HUES6 (cell line): ENCODE data around the gene ADD1.
"Not testable (repeated sequence)": the region's sequence is repeated elsewhere in the genome, so short reads cannot be mapped to it uniquely, and the experiment has no call there.

Source experiments
- H3K27ac ChIP-seq: 2 replicates; pipeline ENCODE4 v1.7.0; 2013; ENCODE audit warnings: low read depth, mild to moderate bottlenecking, low read length, inconsistent platforms
- H3K27me3 ChIP-seq: 2 replicates; pipeline ENCODE4 v1.6.1; 2013; ENCODE audit warnings: low read length; ENCODE audit not compliant: control insufficient read depth, insufficient read depth
- H3K36me3 ChIP-seq: 2 replicates; pipeline ENCODE4 v1.6.1; 2013; ENCODE audit warnings: low read length; ENCODE audit not compliant: control insufficient read depth, insufficient read depth
- H3K4me1 ChIP-seq: 2 replicates; pipeline ENCODE4 v1.6.1; 2013; ENCODE audit warnings: low read length; ENCODE audit not compliant: control insufficient read depth, insufficient read depth
- H3K4me3 ChIP-seq: 2 replicates; pipeline ENCODE4 v1.5.1; 2013; ENCODE audit warnings: low read depth, low read length
- H3K9ac ChIP-seq: one replicate; pipeline ENCODE4 v1.6.1; 2013; ENCODE audit warnings: mild to moderate bottlenecking, low read length
- H3K9me3 ChIP-seq: 2 replicates; pipeline ENCODE4 v1.6.1; 2013; ENCODE audit warnings: low read depth, low read length; ENCODE audit not compliant: control insufficient read depth, insufficient read depth

Gene ADD1

DNA sequence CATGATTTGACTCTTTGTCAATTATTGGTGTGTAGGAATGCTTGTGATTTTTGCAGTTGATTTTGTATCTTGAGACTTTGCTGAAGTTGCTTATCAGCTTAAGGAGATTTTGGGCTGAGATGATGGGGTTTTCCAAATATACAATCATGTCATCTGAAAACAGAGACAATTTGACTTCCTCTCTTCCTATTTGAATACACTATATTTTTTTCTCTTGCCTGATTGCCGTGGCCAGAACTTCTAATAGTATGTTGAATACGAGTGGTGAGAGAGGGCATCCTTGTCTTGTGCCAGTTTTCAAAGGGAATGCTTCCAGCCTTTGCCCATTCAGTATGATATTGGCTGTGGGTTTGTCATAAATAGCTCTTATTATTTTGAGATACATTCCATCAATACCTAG is 74.7 kb downstream of the ADD1 start:
- H3K27ac ChIP-seq, H3K9ac ChIP-seq, H3K27me3 ChIP-seq, H3K4me3 ChIP-seq, H3K9me3 ChIP-seq: not testable (repeated sequence)
- H3K4me1 ChIP-seq = peaks cover 11% of the 10 kb centered on the region
- peaks cover 36% of the 10 kb centered on the region for H3K36me3 ChIP-seq

DNA sequence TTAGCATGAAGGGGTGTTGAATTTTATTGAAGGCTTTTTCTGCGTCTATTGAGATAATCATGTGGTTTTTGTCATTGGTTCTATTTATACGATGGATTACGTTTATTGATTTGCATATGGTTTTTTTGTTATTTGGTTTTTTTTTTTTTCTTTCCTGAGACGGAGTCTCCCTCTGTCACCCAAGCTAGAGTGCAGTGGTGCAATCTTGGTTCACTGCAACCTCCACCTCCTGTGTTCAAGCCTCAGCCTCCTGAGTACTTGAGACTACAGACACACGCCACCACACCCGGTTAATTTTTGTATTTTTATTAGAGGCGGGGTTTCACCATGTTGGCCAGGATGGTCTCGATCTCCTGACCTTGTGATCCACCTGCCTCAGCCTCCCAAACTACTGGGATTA is 75.1 kb downstream of the ADD1 start:
- H3K9me3 ChIP-seq, H3K27me3 ChIP-seq, H3K27ac ChIP-seq, H3K4me3 ChIP-seq, H3K9ac ChIP-seq: not testable (repeated sequence)
- Histone ChIP-seq H3K4me1 (peaks cover 15% of the 10 kb centered on the region), H3K36me3 (peaks cover 36% of the 10 kb centered on the region)

DNA sequence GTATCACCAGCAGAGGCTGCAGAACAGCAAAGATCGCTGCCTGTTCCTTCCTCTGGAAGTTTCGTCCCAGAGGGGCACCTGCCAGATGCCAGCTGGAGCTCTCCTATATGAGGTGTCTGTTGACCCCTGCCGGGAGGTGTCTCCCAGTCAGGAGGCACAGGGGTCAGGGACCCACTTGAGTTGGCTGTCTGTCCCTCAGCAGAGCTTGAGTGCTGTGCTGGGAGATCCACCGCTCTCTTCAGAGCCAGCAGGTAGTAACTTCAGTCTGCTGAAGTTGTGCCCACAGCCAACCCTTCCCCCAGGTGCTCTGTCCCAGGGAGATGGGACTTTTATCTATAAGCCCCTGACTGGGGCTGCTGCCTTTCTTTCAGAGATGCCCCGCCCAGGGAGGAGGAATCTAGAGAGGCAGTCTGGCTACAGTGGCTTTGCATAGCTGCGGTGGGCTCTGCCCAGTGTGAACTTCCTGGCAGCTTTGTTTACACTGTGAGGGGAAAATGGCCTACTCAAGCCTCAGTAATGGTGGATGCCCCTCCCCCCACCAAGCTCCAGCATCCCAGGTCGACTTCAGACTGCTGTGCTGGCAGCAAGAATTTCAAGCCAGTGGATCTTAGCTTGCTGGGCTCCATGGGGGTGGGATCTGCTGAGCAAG is 78.9 kb downstream of the ADD1 start:
- Histone ChIP-seq H3K9ac (peak overlapping the region; percentile 63), H3K27ac (peak overlapping the region; percentile 79; the same call in 1 of the 2 replicates), H3K4me1 (peaks cover 28% of the 10 kb centered on the region), H3K36me3 (peaks cover 37% of the 10 kb centered on the region)
- H3K27me3 ChIP-seq, H3K9me3 ChIP-seq, H3K4me3 ChIP-seq: not testable (repeated sequence)

DNA sequence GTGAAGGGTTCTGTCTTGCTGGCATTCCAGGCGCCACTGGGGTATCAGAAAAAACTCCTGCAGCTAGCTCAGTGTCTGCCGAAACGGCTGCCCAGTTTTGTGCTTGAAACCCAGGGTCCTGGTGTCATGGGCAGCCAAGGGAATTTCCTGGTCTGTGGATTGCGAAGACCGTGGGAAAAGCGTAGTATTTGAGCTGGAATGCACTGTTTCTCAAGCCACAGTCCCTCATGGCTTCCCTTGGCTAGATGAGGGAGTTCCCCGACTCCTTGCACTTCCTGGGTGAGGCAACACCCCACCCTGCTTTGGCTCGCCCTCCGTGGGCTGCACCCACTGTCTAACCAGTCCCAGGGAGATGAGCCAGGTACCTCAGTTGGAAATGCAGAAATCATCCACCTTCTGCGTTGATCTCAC is 79.5 kb downstream of the ADD1 start:
- H3K9me3 ChIP-seq = no peaks in the 10 kb centered on the region
- H3K27me3 ChIP-seq = no peaks in the 10 kb centered on the region
- peaks cover 42% of the 10 kb centered on the region for H3K36me3 ChIP-seq
- peak overlapping the region; percentile 79; the same call in 1 of the 2 replicates for H3K27ac ChIP-seq
- peak overlapping the region; percentile 35; the same call in 1 of the 2 replicates for H3K4me3 ChIP-seq
- peaks cover 28% of the 10 kb centered on the region for H3K4me1 ChIP-seq
- peak overlapping the region; percentile 63 for H3K9ac ChIP-seq

DNA sequence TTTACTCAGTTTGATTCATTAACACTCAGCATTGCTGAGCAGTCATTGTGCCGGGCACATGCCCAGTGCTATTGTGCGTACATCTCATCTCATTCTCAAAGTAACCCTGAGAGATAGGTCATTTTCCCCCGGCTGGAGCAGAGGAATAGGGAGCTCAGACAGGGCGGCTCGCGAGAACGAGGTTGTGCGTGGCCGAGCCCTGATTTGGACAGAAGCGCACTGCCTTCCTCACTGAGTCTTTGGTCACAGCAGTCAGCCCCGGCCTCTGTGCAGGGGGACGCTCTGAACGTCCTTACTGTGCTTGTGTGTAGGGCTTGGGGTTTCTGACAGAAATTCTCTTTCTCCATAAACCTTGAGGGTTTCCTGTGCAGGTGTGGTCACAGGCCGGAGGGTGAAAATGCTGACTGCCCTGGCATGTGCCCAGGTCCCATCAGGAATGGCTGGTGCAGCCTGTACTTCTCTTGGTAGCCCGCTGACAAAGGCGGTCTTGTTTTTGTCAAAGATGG is 80.1 kb downstream of the ADD1 start:
- H3K36me3 ChIP-seq = peaks cover 46% of the 10 kb centered on the region
- H3K27me3 ChIP-seq = no peaks in the 10 kb centered on the region
- H3K4me3 ChIP-seq = no peak overlapping the region
- peak overlapping the region; percentile 79; the same call in 1 of the 2 replicates for H3K27ac ChIP-seq
- H3K9me3 ChIP-seq = no peaks in the 10 kb centered on the region
- peaks cover 32% of the 10 kb centered on the region for H3K4me1 ChIP-seq
- H3K9ac ChIP-seq = peak overlapping the region; percentile 1

DNA sequence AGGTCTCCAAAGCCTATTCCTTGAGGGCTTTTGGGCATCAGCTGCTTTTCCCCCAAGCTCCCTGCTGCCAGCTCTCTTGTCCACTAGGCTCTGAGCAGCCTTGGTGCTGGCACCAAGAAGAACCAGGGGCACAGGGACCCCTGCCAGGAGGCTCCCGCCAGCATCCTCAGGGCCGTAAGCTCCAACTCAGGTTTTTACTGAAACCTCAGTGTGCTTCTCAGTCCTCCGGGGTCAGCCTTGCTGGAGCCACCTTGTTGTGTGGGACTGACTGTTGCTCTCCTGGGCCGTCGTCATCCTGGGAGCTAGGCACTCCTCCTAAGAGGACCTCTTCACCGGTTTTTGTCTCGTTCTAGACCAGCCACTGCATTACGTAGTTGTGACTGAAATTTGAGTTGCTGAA is 80.6 kb downstream of the ADD1 start:
- H3K4me3 ChIP-seq = no peak overlapping the region
- peaks cover 51% of the 10 kb centered on the region for H3K36me3 ChIP-seq
- no peak overlapping the region for H3K27ac ChIP-seq

DNA sequence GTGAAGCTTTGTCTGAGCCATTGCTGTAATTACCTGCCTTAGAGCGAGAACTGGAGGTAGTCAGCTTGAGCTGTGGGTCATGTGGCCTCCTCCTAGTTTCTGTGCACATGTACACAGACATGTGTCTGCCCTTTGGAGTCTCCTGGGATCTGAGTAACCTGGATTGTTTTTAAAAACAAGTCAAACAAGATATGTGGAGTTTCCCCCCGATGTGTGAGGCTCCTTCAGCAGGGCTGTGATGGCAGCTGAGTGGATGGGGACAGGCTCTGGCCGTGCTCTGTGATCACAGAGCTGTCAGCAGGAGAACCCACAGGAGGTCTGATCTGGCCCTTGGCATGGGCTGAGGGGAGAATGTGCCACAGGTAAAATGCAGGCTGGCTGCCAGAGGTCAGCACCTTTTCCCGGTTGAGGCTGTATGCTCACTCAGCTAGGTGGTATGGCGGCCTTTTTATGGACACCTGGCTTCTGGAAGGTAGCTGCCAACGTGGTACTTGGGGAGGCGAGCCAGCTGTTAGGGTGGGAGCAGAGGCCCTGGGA is 81.2 kb downstream of the ADD1 start:
- Histone ChIP-seq H3K9ac (no peak overlapping the region), H3K27ac (no peak overlapping the region), H3K27me3 (no peaks in the 10 kb centered on the region), H3K4me1 (peaks cover 32% of the 10 kb centered on the region), H3K4me3 (no peak overlapping the region), H3K9me3 (no peaks in the 10 kb centered on the region), H3K36me3 (peaks cover 56% of the 10 kb centered on the region)

More for the DNA sequence above, 80.6 kb downstream of the ADD1 start:
- H3K9me3 ChIP-seq = no peaks in the 10 kb centered on the region
- H3K9ac ChIP-seq = no peak overlapping the region
- H3K27me3 ChIP-seq = no peaks in the 10 kb centered on the region
- peaks cover 32% of the 10 kb centered on the region for H3K4me1 ChIP-seq

DNA sequence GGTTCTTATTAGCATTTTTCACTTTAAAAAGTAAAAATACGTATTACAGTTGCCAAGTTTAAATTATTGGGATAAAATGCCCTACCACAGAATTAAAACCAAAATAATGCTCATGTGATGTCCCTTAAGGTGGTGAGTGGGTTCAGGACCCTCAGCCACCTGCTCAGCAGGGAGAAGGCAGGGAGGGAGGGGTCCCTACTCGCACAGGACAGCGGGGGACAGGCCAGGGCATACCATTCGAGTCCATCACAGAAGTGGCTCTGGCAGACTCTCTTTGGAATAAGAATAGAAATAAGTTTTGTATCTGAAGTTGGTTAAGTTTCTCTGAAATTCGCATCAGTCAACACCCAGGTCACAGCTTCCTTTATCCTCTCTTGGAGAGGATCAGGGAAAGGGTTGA is 81.9 kb downstream of the ADD1 start:
- Histone ChIP-seq H3K36me3 (peaks cover 63% of the 10 kb centered on the region), H3K27me3 (no peaks in the 10 kb centered on the region), H3K27ac (0 out of 2 replicates have a peak overlapping the region, but pooled peaks have one; percentile 4), H3K4me1 (peaks cover 32% of the 10 kb centered on the region), H3K9me3 (no peaks in the 10 kb centered on the region), H3K9ac (no peak overlapping the region), H3K4me3 (no peak overlapping the region)

DNA sequence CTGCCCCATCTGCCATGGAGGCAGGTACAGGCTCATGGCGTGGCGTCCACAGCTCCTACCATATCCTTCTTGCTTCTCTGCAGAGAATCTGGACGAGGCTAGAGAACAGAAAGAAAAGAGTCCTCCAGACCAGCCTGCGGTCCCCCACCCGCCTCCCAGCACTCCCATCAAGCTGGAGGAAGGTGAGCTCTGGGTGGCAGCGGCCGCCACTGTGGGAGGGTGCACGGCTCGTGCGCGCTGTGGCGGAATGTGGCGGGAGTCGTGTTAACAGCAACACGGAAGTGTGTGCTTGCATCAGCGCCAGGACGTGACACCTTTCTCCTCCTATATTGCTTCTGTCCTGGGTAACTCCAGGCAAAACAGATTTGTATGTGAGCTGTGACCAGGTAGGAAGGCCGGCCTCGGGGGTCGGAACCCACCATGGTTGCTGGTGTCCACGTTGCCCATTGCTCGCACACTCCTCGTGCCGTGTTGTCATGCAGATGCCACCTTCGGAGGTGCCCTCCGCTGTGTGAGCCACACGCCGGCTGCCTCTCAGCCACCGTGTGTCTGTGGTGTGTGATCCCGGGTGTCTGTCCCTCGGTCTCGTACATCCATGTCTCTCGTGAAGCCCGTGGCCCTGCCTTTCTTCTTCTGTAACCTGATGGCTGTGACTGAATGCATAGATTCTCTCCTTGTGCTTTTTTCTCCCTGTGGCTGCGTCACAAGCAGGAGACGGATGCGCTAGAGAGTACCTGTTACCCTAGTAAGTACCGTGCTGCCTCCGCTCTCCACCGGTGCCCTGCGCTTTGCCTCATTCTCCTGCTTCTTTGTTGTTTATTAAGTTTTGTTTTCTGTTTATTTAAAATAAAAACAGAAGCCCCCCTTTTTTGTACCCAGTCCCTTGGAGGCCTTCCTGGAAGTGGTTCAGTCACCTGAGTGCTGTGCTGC is 82.6 kb downstream of the ADD1 start:
- no peaks in the 10 kb centered on the region for H3K9me3 ChIP-seq
- no peaks in the 10 kb centered on the region for H3K27me3 ChIP-seq
- no peak overlapping the region for H3K4me3 ChIP-seq
- H3K9ac ChIP-seq = no peak overlapping the region
- peaks cover 70% of the 10 kb centered on the region for H3K36me3 ChIP-seq
- peaks cover 32% of the 10 kb centered on the region for H3K4me1 ChIP-seq
- H3K27ac ChIP-seq = 0 out of 2 replicates have a peak overlapping the region, but pooled peaks have one; percentile 4

DNA sequence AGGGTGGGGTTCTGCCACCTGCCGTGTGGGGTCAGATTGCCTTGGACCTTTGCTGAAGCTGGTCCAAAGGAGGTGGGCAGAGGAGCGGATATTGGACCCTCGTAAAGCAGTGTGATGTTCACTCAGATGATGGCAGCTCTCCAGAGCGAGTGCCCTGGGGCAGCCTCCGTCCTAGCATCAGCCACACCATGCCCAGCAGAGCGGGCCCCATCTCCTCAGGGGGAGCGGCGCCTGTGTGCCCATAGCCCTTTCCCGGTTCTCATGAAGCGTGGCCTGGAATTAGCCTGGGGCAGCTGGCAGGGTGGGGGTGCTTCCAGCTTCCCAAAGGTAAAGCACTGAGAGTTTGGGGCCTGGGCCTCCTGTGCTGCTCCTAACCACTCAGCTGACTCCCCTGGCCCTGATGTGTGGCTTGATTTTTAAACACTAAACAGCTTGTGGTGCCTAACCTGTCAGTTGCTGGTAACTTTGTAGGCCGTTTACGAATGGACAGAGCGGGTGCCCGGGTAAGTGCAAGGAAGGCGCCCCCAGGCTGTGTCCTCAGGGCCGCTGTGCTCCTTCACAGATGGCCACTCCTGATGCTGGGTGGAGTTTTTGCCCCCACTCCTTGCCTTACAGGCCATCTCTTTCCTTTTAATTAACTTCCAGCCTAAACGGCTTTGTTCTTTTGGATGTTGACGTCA is 83.5 kb downstream of the ADD1 start:
- Histone ChIP-seq H3K9me3 (no peaks in the 10 kb centered on the region), H3K9ac (no peak overlapping the region), H3K27ac (no peak overlapping the region), H3K36me3 (peaks cover 79% of the 10 kb centered on the region), H3K4me3 (no peak overlapping the region), H3K27me3 (no peaks in the 10 kb centered on the region), H3K4me1 (peaks cover 29% of the 10 kb centered on the region)
